Adrenal gland (tissue), 12 donors: Measurements from ENCODE around the gene MAN1B1. TPM values are rescaled to one million over a fixed set of nuclear protein-coding genes. Genes with fewer than 3 reads are reported as not detected.

Source experiments
- DNase-seq, 7 donors: peaks; one replicate each; pipeline ENCODE4 v3.0.0-alpha.2; 2019 to 2020
- H3K27ac ChIP-seq, 5 donors: fragments of 200-600 bp; sonication (generic) in 4 of 5; 1 replicate in 3 of 5; 2 replicates in 2 of 5; pipeline versions ENCODE4 v1.5.1 to v1.8.0; 2016 to 2020; ENCODE audit warnings: mild to moderate bottlenecking in 1 of 5
- H3K27me3 ChIP-seq: fragments of 200-600 bp; 2 replicates; pipeline ENCODE4 v1.8.0; 2021
- H3K36me3 ChIP-seq, 2 donors: fragments of 200-600 bp; replicated peaks in 1 of 2; 1 replicate in 1 of 2; 2 replicates in 1 of 2; pipeline versions ENCODE4 v1.5.1 to v1.8.0; 2018 to 2022
- H3K4me1 ChIP-seq, 2 donors: fragments of 200-600 bp; replicated peaks in 1 of 2; 1 replicate in 1 of 2; 2 replicates in 1 of 2; pipeline versions ENCODE4 v1.5.1 to v1.8.0; 2018 to 2021
- H3K4me3 ChIP-seq, 4 donors: fragments of 200-600 bp; sonication (generic) in 3 of 4; one replicate each; pipeline ENCODE4 v1.5.1; 2016 to 2018
- H3K9me3 ChIP-seq, 3 donors: fragments of 200-600 bp; sonication (generic) in 1 of 3; replicated peaks in 1 of 3; 1 replicate in 2 of 3; 2 replicates in 1 of 3; pipeline versions ENCODE4 v1.5.1 to v1.8.0; 2016 to 2021
- CTCF ChIP-seq, 6 experiments: fragments of 450-650 bp in 4 of 6; fragments of 200-600 bp in 2 of 6; sonication (generic) in 1 of 6; IDR thresholded peaks; 1 replicate in 5 of 6; 2 replicates in 1 of 6; pipeline versions ENCODE4 v1.5.1 to v1.8.0; 2016 to 2021; ENCODE audit warnings: antibody characterized with exemption in 6 of 6, mild to moderate bottlenecking in 2 of 6, moderate library complexity in 1 of 6
- POLR2A ChIP-seq, 2 donors: fragments of 450-650 bp; IDR thresholded peaks; one replicate each; pipeline ENCODE4 v1.6.1; 2017; ENCODE audit warnings: antibody characterized with exemption in 2 of 2, mild to moderate bottlenecking in 2 of 2, moderate library complexity in 1 of 2
- WGBS, 4 donors: extraction: QIAGEN DNeasy Blood & Tissue Kit in 2 of 4; methylation state at CpG; one replicate each; pipeline versions ENCODE4 v1.1.5 to v1.1.7; 2013 to 2017; 5-methylcytosine and 5-hydroxymethylcytosine counted together
- intact Hi-C, 2 donors: fragments of 100-400 bp; cut with DNase I; formaldehyde crosslinking; loops; one replicate each; pipeline versions ENCODE4 v1.14.1 to v1.15.0; 2022 to 2023
- polyA plus RNA-seq, 3 donors: library from polyadenylated mRNA; stranded (reverse); fragments of 200-250 nt in 2 of 3; fragments of 350-450 nt in 1 of 3; fragmentation: Illumina TruSeq in 1 of 3; extraction: RNeasy Lipid Tissue Mini Kit (QIAGEN cat#74804) in 1 of 3; gene quantifications; one replicate each; pipeline ENCODE4 v1.2.3, GENCODE V29; 2013 to 2014
- total RNA-seq, 9 donors: library from RNA; depleted of rRNA in 4 of 9; stranded (reverse); fragments of >200 nt in 4 of 9; fragments of 120-200 nt in 1 of 9; fragmentation: NEBNext Ultra II Directional in 1 of 9; extraction: Animal tissue kit (Norgen Biotek cat#: 25700) in 1 of 9; gene quantifications; one replicate each; pipeline versions ENCODE4 v1.1.0 to v1.2.4, GENCODE V29; 2013 to 2023
- donor health status: healthy with polysubstance abuse.
- donor health status: Bipolar disorder and iron deficiency.
- donor health status: DM: yes; HTN: yes; CAD: no.
- donor health status: DM: no; HTN: no; CAD: no.
- donor health status: DM: no; HTN: no; CAD: no.
- donor health status: DM: yes; HTN: yes; CAD: no.

MAN1B1 gene
- total and polyA plus RNA-seq, 12 donors: 44.4 to 138 (median 67.9) TPM

GRCh38 chr9:137064880-137065164 lies 22.0 kb upstream of the MAN1B1 start:
- H3K36me3 ChIP-seq: no peaks in the 10 kb centered on the region
- no peak for DNase-seq
- 40 to 90% (median 86%) methylated on average over 1 to 12 of the region's 12 CpGs; no CpG with 5 or more reads in 1 of the 4 donors for WGBS, 4 donors
- no peaks in the 10 kb centered on the region for H3K4me1 ChIP-seq
- intact Hi-C loops: no loop called here
- H3K4me3 ChIP-seq: no peak overlapping the region
- no peak for TF ChIP-seq POLR2A (IDR thresholded peaks at IDR 0.05)
- H3K9me3 ChIP-seq: no peaks in the 10 kb centered on the region
- peaks cover 12% of the 10 kb centered on the region for H3K27me3 ChIP-seq
- H3K27ac ChIP-seq: no peak overlapping the region

- no peak for DNase-seq
- 90 to 95% (median 94%) methylated on average over 15 to 23 of the region's 23 CpGs for WGBS, 4 donors
- Histone ChIP-seq H3K9me3 (no peaks in the 10 kb centered on the region), H3K36me3 (no peaks in the 10 kb centered on the region), H3K27me3 (peaks cover 12% of the 10 kb centered on the region), H3K27ac (no peak overlapping the region), H3K4me1 (no peaks in the 10 kb centered on the region), H3K4me3 (no peak overlapping the region)
- no peak for TF ChIP-seq POLR2A (IDR thresholded peaks at IDR 0.05)
- no peak for TF ChIP-seq CTCF (IDR thresholded peaks at IDR 0.05)
- intact Hi-C loops: no loop called here
Measured at GRCh38 chr9:137065336-137065967, 21.3 kb upstream of the MAN1B1 start.

- intact Hi-C loops: no loop called here
- WGBS, 4 donors: 84 to 92% (median 91%) methylated on average over 4 to 26 of the region's 26 CpGs
Measured at GRCh38 chr9:137066096-137066861, 20.5 kb upstream of the MAN1B1 start.

GRCh38 chr9:137067860-137068538 lies 18.8 kb upstream of the MAN1B1 start:
- Histone ChIP-seq H3K27ac (no peak overlapping the region), H3K36me3 (no peaks in the 10 kb centered on the region), H3K4me1 (peaks cover 0 to 8% of the 10 kb centered on the region in 2 donors), H3K4me3 (no peak overlapping the region), H3K9me3 (no peaks in the 10 kb centered on the region), H3K27me3 (peaks cover 12% of the 10 kb centered on the region)
- TF ChIP-seq POLR2A (IDR thresholded peaks at IDR 0.05) (no peak), CTCF (IDR thresholded peaks at IDR 0.05) (peak; percentile 56 to 81 (median 73))
- WGBS, 4 donors: 24 to 60% (median 56%) methylated on average over 5 to 12 of the region's 12 CpGs
- intact Hi-C loops: no loop called here
- DNase-seq: peak; percentile 74 to 90 (median 78)

More at GRCh38 chr9:137066096-137066861, 20.5 kb upstream of the MAN1B1 start:
- H3K4me1 ChIP-seq: peaks cover 0 to 7% of the 10 kb centered on the region in 2 donors
- H3K27ac ChIP-seq: no peak overlapping the region
- H3K36me3 ChIP-seq: no peaks in the 10 kb centered on the region
- TF ChIP-seq CTCF (IDR thresholded peaks at IDR 0.05): no peak
- no peak for TF ChIP-seq POLR2A (IDR thresholded peaks at IDR 0.05)
- no peak for DNase-seq
- H3K4me3 ChIP-seq: no peak overlapping the region
- H3K27me3 ChIP-seq: peaks cover 12% of the 10 kb centered on the region
- H3K9me3 ChIP-seq: no peaks in the 10 kb centered on the region
